Mesodermal cell (in vitro differentiated cells): ENCODE data around the gene AUTS2.

Source experiments
- H3K27ac ChIP-seq: 2 replicates; pipeline ENCODE4 v1.7.0; 2013; ENCODE audit warnings: mild to moderate bottlenecking, low read depth, low read length, moderate library complexity; ENCODE audit not compliant: severe bottlenecking
- H3K36me3 ChIP-seq: 2 replicates; pipeline ENCODE4 v1.7.1; 2013; ENCODE audit warnings: mild to moderate bottlenecking, low read length, moderate library complexity; ENCODE audit not compliant: control insufficient read depth, insufficient read depth
- H3K4me1 ChIP-seq: one replicate; pipeline ENCODE4 v1.7.1; 2013; ENCODE audit warnings: mild to moderate bottlenecking, low read length; ENCODE audit not compliant: insufficient read depth, control insufficient read depth, poor library complexity, severe bottlenecking
- H3K4me3 ChIP-seq: 2 replicates; pipeline ENCODE4 v1.7.0; 2013; ENCODE audit warnings: low read length, control low read depth, mild to moderate bottlenecking; ENCODE audit not compliant: insufficient read depth, poor library complexity, severe bottlenecking; ENCODE audit errors: extremely low read depth
- H3K9me3 ChIP-seq: 2 replicates; pipeline ENCODE4 v1.7.1; 2013; ENCODE audit warnings: mild to moderate bottlenecking, low read length, moderate library complexity; ENCODE audit not compliant: control insufficient read depth
- WGBS, 2 experiments: methylation state at CpG; one replicate each; pipeline ENCODE4 v1.1.5; 2013; ENCODE audit warnings: missing lambda C conversion rate in 2 of 2; ENCODE audit not compliant: insufficient coverage in 2 of 2; 5-methylcytosine and 5-hydroxymethylcytosine counted together

The AUTS2 gene

DNA sequence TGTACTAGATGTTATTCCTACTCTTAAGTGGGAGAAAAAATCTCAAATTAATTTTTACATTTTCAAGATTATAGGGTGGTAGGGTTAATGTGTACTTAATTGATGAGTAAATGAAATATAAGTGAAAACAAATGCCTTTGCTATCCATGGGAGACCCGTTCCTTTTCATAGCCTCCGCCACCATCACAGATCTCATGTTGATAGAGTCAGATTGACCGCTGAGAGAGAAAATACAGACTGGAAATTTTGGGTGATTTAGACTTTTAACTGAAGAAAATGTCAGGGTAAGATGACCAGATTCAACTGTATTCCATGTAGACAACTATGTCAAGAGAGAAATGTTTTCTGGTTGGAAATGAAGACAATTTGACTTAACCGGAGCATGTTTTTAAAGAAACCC lies 446.2 kb downstream of the AUTS2 start:
- peaks cover 5% of the 10 kb centered on the region for H3K4me1 ChIP-seq
- no peaks in the 10 kb centered on the region for H3K9me3 ChIP-seq
- 100% methylated on average over 2 of the region's 4 CpGs; no CpG with 5 or more reads in 1 of the 2 experiments for WGBS, 2 experiments
- H3K36me3 ChIP-seq: no peaks in the 10 kb centered on the region
- H3K27ac ChIP-seq: no peak overlapping the region
- H3K4me3 ChIP-seq: no peak overlapping the region

GRCh38 chr7:70044981-70045380 lies 446.7 kb downstream of the AUTS2 start:
- no peak overlapping the region for H3K4me3 ChIP-seq
- H3K36me3 ChIP-seq: no peaks in the 10 kb centered on the region
- no peaks in the 10 kb centered on the region for H3K9me3 ChIP-seq
- peaks cover 5% of the 10 kb centered on the region for H3K4me1 ChIP-seq
- no peak overlapping the region for H3K27ac ChIP-seq
- WGBS, 2 experiments: 80 to 100% methylated on average over 1 of the region's 3 CpGs

DNA sequence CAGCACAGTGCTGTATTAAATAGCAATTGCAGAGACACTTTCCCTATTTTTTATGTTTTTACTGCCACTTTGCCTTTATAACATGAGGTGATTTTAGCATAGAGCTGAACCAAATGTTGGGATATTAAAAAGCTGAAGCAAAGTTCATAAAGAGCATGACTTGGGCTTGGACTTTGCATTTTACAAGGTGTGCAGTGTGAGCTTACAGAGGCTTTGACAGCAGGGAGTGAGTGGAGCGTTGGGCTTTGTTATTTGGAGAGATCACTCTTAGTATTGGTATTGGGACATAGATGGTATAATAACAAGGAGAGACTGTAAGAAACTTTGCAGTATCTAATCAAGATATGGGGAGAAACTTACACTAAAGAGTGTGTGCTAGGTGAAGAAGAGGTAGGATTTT lies 449.1 kb downstream of the AUTS2 start:
- H3K36me3 ChIP-seq: no peaks in the 10 kb centered on the region
- peaks cover under 1% of the 10 kb centered on the region for H3K4me1 ChIP-seq
- no peak overlapping the region for H3K27ac ChIP-seq
- 67 to 82% methylated on average over 1 of the region's 1 CpG for WGBS, 2 experiments
- H3K9me3 ChIP-seq: no peaks in the 10 kb centered on the region
- no peak overlapping the region for H3K4me3 ChIP-seq

GRCh38 chr7:70047891-70048448 lies 449.7 kb downstream of the AUTS2 start:
- Histone ChIP-seq H3K27ac (no peak overlapping the region), H3K4me3 (no peak overlapping the region), H3K4me1 (peaks cover 3% of the 10 kb centered on the region), H3K36me3 (no peaks in the 10 kb centered on the region), H3K9me3 (no peaks in the 10 kb centered on the region)
- 65 to 70% methylated on average over 3 of the region's 3 CpGs for WGBS, 2 experiments

GRCh38 chr7:70051726-70052125 lies 453.5 kb downstream of the AUTS2 start:
- Histone ChIP-seq H3K9me3 (no peaks in the 10 kb centered on the region), H3K4me1 (peaks cover 3% of the 10 kb centered on the region), H3K4me3 (no peak overlapping the region), H3K36me3 (no peaks in the 10 kb centered on the region), H3K27ac (no peak overlapping the region)
- 100% methylated on average over 1 of the region's 1 CpG for WGBS, 2 experiments

GRCh38 chr7:70052691-70053090 lies 454.4 kb downstream of the AUTS2 start:
- Histone ChIP-seq H3K4me1 (peaks cover 3% of the 10 kb centered on the region), H3K9me3 (no peaks in the 10 kb centered on the region), H3K36me3 (no peaks in the 10 kb centered on the region), H3K4me3 (no peak overlapping the region), H3K27ac (no peak overlapping the region)

- Histone ChIP-seq H3K27ac (no peak overlapping the region), H3K4me1 (peaks cover 3% of the 10 kb centered on the region), H3K36me3 (no peaks in the 10 kb centered on the region), H3K9me3 (no peaks in the 10 kb centered on the region), H3K4me3 (no peak overlapping the region)
- WGBS, 2 experiments: 89 to 100% methylated on average over 1 of the region's 2 CpGs
Measured at GRCh38 chr7:70053421-70053820, 455.1 kb downstream of the AUTS2 start.

DNA sequence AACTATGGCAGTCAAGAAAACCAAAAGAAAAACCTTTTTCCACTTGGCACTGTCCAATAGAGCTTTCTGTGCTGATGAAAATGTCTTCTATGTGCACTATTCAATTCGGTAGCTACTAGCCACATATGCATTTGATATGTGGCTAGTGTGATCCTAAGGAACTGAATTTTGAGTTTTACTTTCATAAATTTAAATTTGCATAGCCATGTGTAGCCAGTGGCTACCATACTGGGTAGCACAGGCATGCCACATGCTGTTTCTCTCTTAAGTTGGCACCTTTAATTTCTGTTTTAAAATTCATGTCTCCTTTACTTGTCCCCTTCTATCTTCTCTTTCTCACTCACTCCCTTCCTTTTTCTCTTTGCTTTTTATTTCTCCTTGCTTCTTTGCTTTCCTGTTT lies 455.7 kb downstream of the AUTS2 start:
- 100% methylated on average over 1 of the region's 1 CpG; no CpG with 5 or more reads in 1 of the 2 experiments for WGBS, 2 experiments
- Histone ChIP-seq H3K27ac (no peak overlapping the region), H3K9me3 (no peaks in the 10 kb centered on the region), H3K4me1 (peaks cover 3% of the 10 kb centered on the region), H3K4me3 (no peak overlapping the region), H3K36me3 (no peaks in the 10 kb centered on the region)

DNA sequence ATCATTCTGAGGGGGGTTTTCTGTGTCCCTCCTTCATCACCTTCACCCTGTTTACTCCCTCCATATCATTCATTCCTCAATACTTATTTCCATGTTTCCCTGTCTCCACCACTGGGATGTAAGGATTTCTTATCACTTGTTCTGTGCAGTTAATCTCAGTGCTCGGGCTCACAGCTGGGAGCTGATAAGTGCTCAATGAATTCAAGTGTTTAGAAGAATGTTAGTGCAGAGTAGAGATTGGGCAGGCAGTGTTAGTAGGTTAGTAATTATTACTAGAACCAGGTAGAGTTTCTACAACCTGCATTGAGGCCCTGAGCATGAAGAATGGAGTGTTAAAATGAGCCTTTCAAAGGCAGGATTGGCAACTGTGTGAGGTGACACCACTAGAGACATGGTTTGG lies 458.1 kb downstream of the AUTS2 start:
- WGBS, 2 experiments: 83% methylated on average over 1 of the region's 1 CpG; no CpG with 5 or more reads in 1 of the 2 experiments
- no peak overlapping the region for H3K27ac ChIP-seq
- H3K36me3 ChIP-seq: no peaks in the 10 kb centered on the region
- no peaks in the 10 kb centered on the region for H3K9me3 ChIP-seq
- no peak overlapping the region for H3K4me3 ChIP-seq
- H3K4me1 ChIP-seq: peaks cover 3% of the 10 kb centered on the region

DNA sequence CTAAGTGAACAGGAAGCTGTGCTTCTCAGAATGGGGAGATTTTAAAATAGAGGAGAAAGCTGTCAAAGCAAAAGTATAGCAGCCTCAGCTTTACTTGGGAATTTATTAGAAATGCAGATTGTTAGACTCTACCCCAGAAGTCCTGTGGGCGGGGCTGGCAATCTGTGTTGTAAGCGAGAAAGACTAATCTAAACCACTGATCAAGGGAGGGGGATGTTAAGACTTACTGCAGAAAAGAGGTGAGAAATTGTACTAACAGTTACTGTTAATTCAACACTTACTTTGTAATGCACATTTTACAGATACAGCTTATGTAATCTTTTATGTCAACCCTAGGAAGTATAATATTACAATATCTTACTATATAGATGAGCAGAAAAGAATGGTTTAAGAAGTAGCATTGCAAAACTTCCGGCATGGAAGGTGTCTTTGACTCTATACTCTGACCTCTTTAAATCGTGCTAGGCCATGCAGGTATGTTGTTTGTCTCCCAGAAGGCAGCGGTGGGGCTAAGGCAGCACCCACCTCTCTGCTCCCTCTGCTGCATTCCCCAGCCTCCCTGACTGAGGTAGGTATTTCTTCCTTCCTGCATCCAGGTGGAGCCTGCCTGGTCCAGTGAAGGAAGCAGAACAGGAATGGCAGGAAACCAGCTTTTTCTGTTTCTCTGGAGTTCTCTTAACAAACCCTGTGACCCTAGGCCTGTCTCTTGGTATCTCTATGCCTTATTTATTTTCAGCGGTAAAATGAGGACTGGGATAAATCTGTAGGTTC lies 462.2 kb downstream of the AUTS2 start:
- WGBS, 2 experiments: 75 to 76% methylated on average over 4 of the region's 6 CpGs
- H3K27ac ChIP-seq: no peak overlapping the region
- no peaks in the 10 kb centered on the region for H3K36me3 ChIP-seq
- H3K4me1 ChIP-seq: no peaks in the 10 kb centered on the region
- H3K4me3 ChIP-seq: no peak overlapping the region
- no peaks in the 10 kb centered on the region for H3K9me3 ChIP-seq

GRCh38 chr7:70063371-70063770 lies 465.1 kb downstream of the AUTS2 start:
- no peaks in the 10 kb centered on the region for H3K4me1 ChIP-seq
- H3K36me3 ChIP-seq: no peaks in the 10 kb centered on the region
- H3K4me3 ChIP-seq: no peak overlapping the region
- 83 to 100% methylated on average over 3 to 4 of the region's 6 CpGs for WGBS, 2 experiments
- H3K27ac ChIP-seq: no peak overlapping the region
- H3K9me3 ChIP-seq: no peaks in the 10 kb centered on the region
